HEK293T (cell line): Measurements from ENCODE around the gene POLK.

Experiments used
- ARNT ChIP-seq: fragments of 450-650 bp; IDR thresholded peaks from 2 replicates; pipeline ENCODE4 v1.6.1; 2017; ENCODE audit warnings: mild to moderate bottlenecking
- BHLHE40 ChIP-seq: fragments of 450-650 bp; IDR thresholded peaks from 2 replicates; pipeline ENCODE4 v1.6.1; 2016; ENCODE audit warnings: mild to moderate bottlenecking, moderate library complexity, borderline replicate concordance
- ELF4 ChIP-seq: fragments of 450-650 bp; IDR thresholded peaks from 2 replicates; pipeline ENCODE4 v1.6.1; 2017; ENCODE audit warnings: antibody characterized with exemption
- FOXA1 ChIP-seq: fragments of 450-650 bp; IDR thresholded peaks from 2 replicates; pipeline ENCODE4 v1.6.1; 2016; ENCODE audit warnings: mild to moderate bottlenecking
- FOXM1 ChIP-seq: fragments of 450-650 bp; IDR thresholded peaks from 2 replicates; pipeline ENCODE4 v1.6.1; 2017; ENCODE audit warnings: mild to moderate bottlenecking, borderline replicate concordance
- TF ChIP-seq, protein P1 (sequence below): fragments of 450-650 bp; IDR thresholded peaks from 2 replicates; pipeline ENCODE4 v1.6.1; 2016

DNA sequence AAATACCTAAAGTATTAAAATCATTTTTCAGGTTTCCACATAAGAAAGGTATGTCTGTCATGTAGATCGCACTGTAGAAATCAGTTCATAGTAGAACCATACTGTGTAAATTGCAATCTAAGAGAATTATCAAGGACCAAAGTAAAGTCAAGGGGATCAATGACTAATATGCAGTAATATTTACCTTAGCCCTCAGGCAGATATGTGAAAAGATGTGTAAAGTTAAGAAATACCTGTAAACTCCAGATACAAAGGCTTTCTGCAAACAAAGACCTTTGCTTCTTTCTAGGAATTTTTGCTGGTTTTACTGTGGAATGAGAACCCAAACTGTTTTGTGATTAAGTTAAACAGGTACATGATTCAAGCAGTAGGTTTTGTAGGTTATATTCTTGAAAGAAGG, 11.6 kb downstream of the POLK start:
- TF ChIP-seq BHLHE40 (no peak), FOXA1 (no peak), FOXM1 (no peak), ELF4 (no peak), ARNT (no peak)
- TF ChIP-seq, protein P1, sequence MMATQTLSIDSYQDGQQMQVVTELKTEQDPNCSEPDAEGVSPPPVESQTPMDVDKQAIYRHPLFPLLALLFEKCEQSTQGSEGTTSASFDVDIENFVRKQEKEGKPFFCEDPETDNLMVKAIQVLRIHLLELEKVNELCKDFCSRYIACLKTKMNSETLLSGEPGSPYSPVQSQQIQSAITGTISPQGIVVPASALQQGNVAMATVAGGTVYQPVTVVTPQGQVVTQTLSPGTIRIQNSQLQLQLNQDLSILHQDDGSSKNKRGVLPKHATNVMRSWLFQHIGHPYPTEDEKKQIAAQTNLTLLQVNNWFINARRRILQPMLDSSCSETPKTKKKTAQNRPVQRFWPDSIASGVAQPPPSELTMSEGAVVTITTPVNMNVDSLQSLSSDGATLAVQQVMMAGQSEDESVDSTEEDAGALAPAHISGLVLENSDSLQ: no peak
